GM12891 (cell line): ENCODE data around the gene RNU4-1.
"Not testable (repeated sequence)": the region's sequence is repeated elsewhere in the genome, so short reads cannot be mapped to it uniquely, and the experiment has no call there.

ENCODE experiments used
- POLR2A ChIP-seq: IDR thresholded peaks from 2 replicates; pipeline ENCODE4 v1.6.1; 2011; ENCODE audit warnings: low read depth, low read length, control low read depth
- POLR2AphosphoS5 ChIP-seq: IDR thresholded peaks from 2 replicates; pipeline ENCODE4 v1.6.1; 2011; ENCODE audit warnings: low read depth, low read length, control low read depth
- POU2F2 ChIP-seq: IDR thresholded peaks from 2 replicates; pipeline ENCODE4 v1.6.1; 2011; ENCODE audit warnings: low read depth, mild to moderate bottlenecking, control low read depth, low read length, moderate library complexity
- TAF1 ChIP-seq: IDR thresholded peaks from 2 replicates; pipeline ENCODE4 v1.6.1; 2011; ENCODE audit warnings: low read depth, low read length, control low read depth

- TF ChIP-seq TAF1, POLR2A, POLR2AphosphoS5, POU2F2: not testable (repeated sequence)
Observed at GRCh38 chr12:120246705-120247104, 46.3 kb downstream of the RNU4-1 start.
